Measurements from ENCODE around the gene CCDC88B. TPM values are rescaled to one million over a fixed set of nuclear protein-coding genes. Genes with fewer than 3 reads are reported as not detected.

Gene CCDC88B
- total and polyA plus RNA-seq, 9 of the 15 experiments (the other 6 are each of a cell fraction or from before 2014, with no cell fraction given) = 0.13 to 18.1 (median 7.9) TPM

DNA sequence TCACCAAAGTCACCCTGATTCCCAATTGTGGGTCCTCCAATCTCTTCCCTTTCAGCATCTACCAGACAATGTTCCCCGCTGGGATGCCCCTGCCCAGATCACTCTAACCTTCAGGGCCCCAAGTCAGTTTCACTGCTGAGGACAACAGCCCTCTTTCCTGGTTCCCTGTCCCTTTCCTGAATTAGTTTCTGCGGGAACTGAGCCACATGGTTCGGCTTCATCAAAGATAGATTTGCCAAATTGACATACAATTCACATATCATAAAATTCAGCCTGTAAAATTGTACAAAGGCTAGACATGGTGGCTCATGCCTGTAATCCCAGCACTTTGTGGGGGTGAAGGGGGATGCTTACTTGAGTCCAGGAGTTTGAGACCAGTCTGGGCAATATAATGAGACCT lies 12.0 kb upstream of the CCDC88B start:
- no peak overlapping the region for H3K4me3 ChIP-seq
- no peaks in the 10 kb centered on the region; the same call in 1 of the 2 replicates for H3K9me3 ChIP-seq (replicated peaks; ENCODE audit: control insufficient read depth, insufficient read depth, low read depth, low read length)
- H3K9ac ChIP-seq (ENCODE audit: insufficient read depth in 1 of 2, low read depth in 2 of 2, low read length in 2 of 2) = no peak overlapping the region
- no peak overlapping the region for H3K27ac ChIP-seq (ENCODE audit: extremely low read depth, low read depth, low read length)
- ChIA-PET CTCF (ENCODE audit: low intra/inter-chr PET ratio) (no interaction called here), POLR2A (interaction anchor here (1.5 kb wide), 1 partner anchor 10 kb away, joined by 6 read pairs; the partner anchor contains the start of genes PRDX5 and TRMT112)
- no peaks in the 10 kb centered on the region for H3K79me2 ChIP-seq (ENCODE audit: control insufficient read depth, insufficient read depth, low read length)
- BruUV-seq (replicated peaks) = no TSS peak
- no peaks in the 10 kb centered on the region for H3K9me1 ChIP-seq (ENCODE audit: control insufficient read depth, insufficient read depth, low read length)
- intact Hi-C loops (cut with micrococcal nuclease) = no loop called here
- peaks cover 21 to 44% of the 10 kb centered on the region in 2 experiments for H3K4me1 ChIP-seq (replicated peaks in 1 of 2; ENCODE audit: control insufficient read depth in 2 of 2, insufficient read depth in 2 of 2, low read length in 2 of 2)
- H3K27me3 ChIP-seq (ENCODE audit: control insufficient read depth in 2 of 2, insufficient read depth in 2 of 2, low read length in 2 of 2) = no peaks in the 10 kb centered on the region
- in situ Hi-C loops (cut with MboI) = no loop called here
- H3K36me3 ChIP-seq (ENCODE audit: control insufficient read depth, insufficient read depth, low read length) = no peaks in the 10 kb centered on the region; the same call in 2 of the 3 replicates
- WGBS (ENCODE audit: insufficient coverage, low coverage, missing lambda C conversion rate) = 89% methylated on average over 3 of the region's 3 CpGs
- DNase-seq (ENCODE audit: extremely low read depth in 1 of 4, low spot score in 3 of 4) (no peak), FAIRE-seq (no peak), ATAC-seq (no peak)
- H2AFZ ChIP-seq (ENCODE audit: low read depth, low read length) = no peak overlapping the region
- H4K20me1 ChIP-seq (replicated peaks; ENCODE audit: control insufficient read depth, insufficient read depth, low read length) = no peaks in the 10 kb centered on the region
- H3K4me2 ChIP-seq (ENCODE audit: insufficient read depth, low read length) = no peak overlapping the region
- TF ChIP-seq HIVEP1 (CRISPR knock-in tag; IDR thresholded peaks at IDR 0.05) = no peak
- TF ChIP-seq, protein P1, sequence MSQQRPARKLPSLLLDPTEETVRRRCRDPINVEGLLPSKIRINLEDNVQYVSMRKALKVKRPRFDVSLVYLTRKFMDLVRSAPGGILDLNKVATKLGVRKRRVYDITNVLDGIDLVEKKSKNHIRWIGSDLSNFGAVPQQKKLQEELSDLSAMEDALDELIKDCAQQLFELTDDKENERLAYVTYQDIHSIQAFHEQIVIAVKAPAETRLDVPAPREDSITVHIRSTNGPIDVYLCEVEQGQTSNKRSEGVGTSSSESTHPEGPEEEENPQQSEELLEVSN (IDR thresholded peaks at IDR 0.05; ENCODE audit: borderline replicate concordance in 1 of 2, extremely low read depth in 1 of 2, insufficient read depth in 1 of 2, insufficient read length in 1 of 2, low read depth in 1 of 2, low read length in 1 of 2, poor library complexity in 1 of 2, severe bottlenecking in 1 of 2) = no peak
- no peak for TF ChIP-seq POLR2AphosphoS5 (IDR thresholded peaks at IDR 0.05; ENCODE audit: control insufficient read depth, insufficient read depth, low read depth, low read length)
- no peak for TF ChIP-seq SIN3A (IDR thresholded peaks at IDR 0.05; ENCODE audit: borderline replicate concordance in 2 of 2, control insufficient read depth in 1 of 2, low read depth in 2 of 2, low read length in 2 of 2)
- TF ChIP-seq, protein P2, sequence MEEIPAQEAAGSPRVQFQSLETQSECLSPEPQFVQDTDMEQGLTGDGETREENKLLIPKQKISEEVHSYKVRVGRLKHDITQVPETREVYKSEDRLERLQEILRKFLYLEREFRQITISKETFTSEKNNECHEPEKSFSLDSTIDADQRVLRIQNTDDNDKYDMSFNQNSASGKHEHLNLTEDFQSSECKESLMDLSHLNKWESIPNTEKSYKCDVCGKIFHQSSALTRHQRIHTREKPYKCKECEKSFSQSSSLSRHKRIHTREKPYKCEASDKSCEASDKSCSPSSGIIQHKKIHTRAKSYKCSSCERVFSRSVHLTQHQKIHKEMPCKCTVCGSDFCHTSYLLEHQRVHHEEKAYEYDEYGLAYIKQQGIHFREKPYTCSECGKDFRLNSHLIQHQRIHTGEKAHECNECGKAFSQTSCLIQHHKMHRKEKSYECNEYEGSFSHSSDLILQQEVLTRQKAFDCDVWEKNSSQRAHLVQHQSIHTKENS (CRISPR knock-in tag; IDR thresholded peaks at IDR 0.05) = no peak
- TF ChIP-seq KLF6 (CRISPR knock-in tag; IDR thresholded peaks at IDR 0.05; ENCODE audit: borderline replicate concordance) = no peak
- no peak for TF ChIP-seq STAT6 (CRISPR knock-in tag; IDR thresholded peaks at IDR 0.05)
- TF ChIP-seq RBM25 (IDR thresholded peaks at IDR 0.05; ENCODE audit: low read depth, low read length, severe bottlenecking) = no peak
- TF ChIP-seq THRAP3 (IDR thresholded peaks at IDR 0.05; ENCODE audit: borderline replicate concordance) = no peak
- no peak for TF ChIP-seq RAD21 (CRISPR knock-in tag; conservative IDR thresholded peaks at IDR 0.05 in 1 of 2, IDR thresholded peaks at IDR 0.05 in 1 of 2)
- TF ChIP-seq, protein P3, sequence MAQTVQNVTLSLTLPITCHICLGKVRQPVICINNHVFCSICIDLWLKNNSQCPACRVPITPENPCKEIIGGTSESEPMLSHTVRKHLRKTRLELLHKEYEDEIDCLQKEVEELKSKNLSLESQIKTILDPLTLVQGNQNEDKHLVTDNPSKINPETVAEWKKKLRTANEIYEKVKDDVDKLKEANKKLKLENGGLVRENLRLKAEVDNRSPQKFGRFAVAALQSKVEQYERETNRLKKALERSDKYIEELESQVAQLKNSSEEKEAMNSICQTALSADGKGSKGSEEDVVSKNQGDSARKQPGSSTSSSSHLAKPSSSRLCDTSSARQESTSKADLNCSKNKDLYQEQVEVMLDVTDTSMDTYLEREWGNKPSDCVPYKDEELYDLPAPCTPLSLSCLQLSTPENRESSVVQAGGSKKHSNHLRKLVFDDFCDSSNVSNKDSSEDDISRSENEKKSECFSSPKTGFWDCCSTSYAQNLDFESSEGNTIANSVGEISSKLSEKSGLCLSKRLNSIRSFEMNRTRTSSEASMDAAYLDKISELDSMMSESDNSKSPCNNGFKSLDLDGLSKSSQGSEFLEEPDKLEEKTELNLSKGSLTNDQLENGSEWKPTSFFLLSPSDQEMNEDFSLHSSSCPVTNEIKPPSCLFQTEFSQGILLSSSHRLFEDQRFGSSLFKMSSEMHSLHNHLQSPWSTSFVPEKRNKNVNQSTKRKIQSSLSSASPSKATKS (CRISPR knock-in tag; IDR thresholded peaks at IDR 0.05) = no peak
- TF ChIP-seq ZNF121 (CRISPR knock-in tag; conservative IDR thresholded peaks at IDR 0.05) = no peak
